Measurements from ENCODE around the gene PUS3.
"Not testable (repeated sequence)": the region's sequence is repeated elsewhere in the genome, so short reads cannot be mapped to it uniquely, and the experiment has no call there.

The PUS3 gene

GRCh38 chr11:125857670-125858069, 45.3 kb downstream of the PUS3 start:
- DNase-seq: not testable (repeated sequence)

- DNase-seq: no peak
Observed at GRCh38 chr11:125846188-125846587, 56.8 kb downstream of the PUS3 start.

Data from RPMI8226 (cell line).